HFFc6 (cell line): ENCODE data around the gene BGN. TPM values are rescaled to one million over a fixed set of nuclear protein-coding genes. Genes with fewer than 3 reads are reported as not detected.

Source experiments
- DNase-seq: peaks from one replicate; pipeline ENCODE4 v3.0.0-alpha.2; 2018
- H3K27ac Mint-ChIP-seq: 2 replicates; pipeline ENCODE4 v1.8.0; 2020; ENCODE audit warnings: mild to moderate bottlenecking, mixed read lengths
- H3K27me3 Mint-ChIP-seq: 2 replicates; pipeline ENCODE4 v1.8.0; 2021; ENCODE audit warnings: mild to moderate bottlenecking, moderate library complexity, mixed read lengths; ENCODE audit not compliant: insufficient read depth
- H3K36me3 Mint-ChIP-seq: 2 replicates; pipeline ENCODE4 v1.8.0; 2021; ENCODE audit warnings: low read depth, mixed read lengths
- H3K4me1 Mint-ChIP-seq: 2 replicates; pipeline ENCODE4 v1.8.0; 2020; ENCODE audit warnings: low read depth, mixed read lengths
- H3K4me3 Mint-ChIP-seq: 2 replicates; pipeline ENCODE4 v1.8.0; 2020; ENCODE audit warnings: mild to moderate bottlenecking, moderate library complexity, mixed read lengths
- H3K9me3 Mint-ChIP-seq: 2 replicates; pipeline ENCODE4 v1.8.0; 2020; ENCODE audit warnings: mild to moderate bottlenecking, mixed read lengths
- total RNA-seq, 6 experiments: library from RNA; stranded (reverse); fragmentation: NEBNext Ultra II Directional; extraction: Animal tissue kit (Norgen Biotek cat#: 25700); gene quantifications; 2 replicates in 1 of 6; 3 replicates in 5 of 6; pipeline ENCODE4 v1.2.3, GENCODE V29; 2021
- TF ChIP-seq, protein P1 (sequence below): fragments of 200-600 bp; sonication (generic); IDR thresholded peaks from 2 replicates; pipeline ENCODE4 v1.5.0; 2021; ENCODE audit warnings: antibody characterized with exemption, mild to moderate bottlenecking

Gene BGN
- total RNA-seq, 6 experiments from 2014 or later = 324 to 382 (median 367) TPM

DNA sequence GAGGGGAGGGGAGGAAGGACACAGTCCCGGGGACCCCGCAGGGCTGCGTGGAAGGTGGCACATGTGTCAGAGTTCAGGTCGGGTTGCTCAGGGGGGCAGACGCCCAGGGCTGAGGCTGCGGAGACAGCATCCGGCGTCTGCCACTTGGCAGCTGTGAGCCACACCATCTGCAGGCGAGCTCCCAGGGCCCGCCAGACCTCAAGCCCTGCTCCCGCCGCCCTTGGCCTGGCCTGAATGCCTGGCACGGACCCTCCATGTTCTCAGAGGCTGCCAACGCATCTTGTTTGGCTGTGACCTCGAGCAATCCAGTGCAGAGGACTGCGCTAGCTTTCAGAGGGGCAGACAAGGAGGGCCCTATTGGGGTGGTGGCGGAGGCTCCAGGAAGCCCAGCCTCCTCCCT is 5.1 kb downstream of the BGN start:
- H3K9me3 Mint-ChIP-seq = no peaks in the 10 kb centered on the region
- H3K27ac Mint-ChIP-seq = no peak overlapping the region
- DNase-seq = no peak
- H3K4me1 Mint-ChIP-seq = peaks cover 5% of the 10 kb centered on the region; the same call in 1 of the 2 replicates
- H3K4me3 Mint-ChIP-seq = no peak overlapping the region
- no peaks in the 10 kb centered on the region; the same call in 1 of the 2 replicates for H3K36me3 Mint-ChIP-seq
- TF ChIP-seq, protein P1, sequence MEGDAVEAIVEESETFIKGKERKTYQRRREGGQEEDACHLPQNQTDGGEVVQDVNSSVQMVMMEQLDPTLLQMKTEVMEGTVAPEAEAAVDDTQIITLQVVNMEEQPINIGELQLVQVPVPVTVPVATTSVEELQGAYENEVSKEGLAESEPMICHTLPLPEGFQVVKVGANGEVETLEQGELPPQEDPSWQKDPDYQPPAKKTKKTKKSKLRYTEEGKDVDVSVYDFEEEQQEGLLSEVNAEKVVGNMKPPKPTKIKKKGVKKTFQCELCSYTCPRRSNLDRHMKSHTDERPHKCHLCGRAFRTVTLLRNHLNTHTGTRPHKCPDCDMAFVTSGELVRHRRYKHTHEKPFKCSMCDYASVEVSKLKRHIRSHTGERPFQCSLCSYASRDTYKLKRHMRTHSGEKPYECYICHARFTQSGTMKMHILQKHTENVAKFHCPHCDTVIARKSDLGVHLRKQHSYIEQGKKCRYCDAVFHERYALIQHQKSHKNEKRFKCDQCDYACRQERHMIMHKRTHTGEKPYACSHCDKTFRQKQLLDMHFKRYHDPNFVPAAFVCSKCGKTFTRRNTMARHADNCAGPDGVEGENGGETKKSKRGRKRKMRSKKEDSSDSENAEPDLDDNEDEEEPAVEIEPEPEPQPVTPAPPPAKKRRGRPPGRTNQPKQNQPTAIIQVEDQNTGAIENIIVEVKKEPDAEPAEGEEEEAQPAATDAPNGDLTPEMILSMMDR = no peak
- peaks cover 2% of the 10 kb centered on the region; the same call in 1 of the 2 replicates for H3K27me3 Mint-ChIP-seq

DNA sequence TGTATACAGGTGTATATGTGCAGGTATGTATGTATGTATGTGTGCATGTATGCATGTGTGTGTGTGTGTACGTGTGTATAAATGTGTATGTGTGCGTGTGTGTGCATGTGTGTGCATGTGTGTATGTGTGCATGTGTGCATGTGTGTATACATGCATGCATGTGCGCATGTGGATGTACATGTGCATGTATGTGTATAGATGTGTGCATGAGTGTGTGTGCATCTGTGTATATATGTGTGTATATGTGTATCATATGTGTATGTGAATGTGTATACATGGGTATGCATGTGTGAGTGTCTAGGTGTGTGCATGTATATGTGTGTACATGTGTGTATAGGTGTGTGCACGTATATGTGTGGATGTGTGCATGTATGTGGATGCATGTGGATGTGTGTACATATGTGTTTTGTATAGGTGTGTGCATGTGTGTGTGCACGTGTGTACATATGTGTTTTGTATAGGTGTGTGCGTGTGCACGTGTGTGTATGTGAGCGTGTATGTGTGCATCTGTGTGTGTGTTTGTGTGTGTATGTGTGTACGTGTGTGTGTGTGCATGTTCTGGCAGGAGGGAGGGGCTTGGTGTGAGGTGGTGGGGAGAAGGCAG is 6.0 kb downstream of the BGN start:
- Mint-ChIP-seq H3K9me3 (no peaks in the 10 kb centered on the region), H3K4me3 (no peak overlapping the region), H3K4me1 (peaks cover 5% of the 10 kb centered on the region; the same call in 1 of the 2 replicates), H3K27me3 (no peaks in the 10 kb centered on the region), H3K27ac (no peak overlapping the region), H3K36me3 (no peaks in the 10 kb centered on the region; the same call in 1 of the 2 replicates)
- TF ChIP-seq, protein P1 = no peak
- DNase-seq = no peak

DNA sequence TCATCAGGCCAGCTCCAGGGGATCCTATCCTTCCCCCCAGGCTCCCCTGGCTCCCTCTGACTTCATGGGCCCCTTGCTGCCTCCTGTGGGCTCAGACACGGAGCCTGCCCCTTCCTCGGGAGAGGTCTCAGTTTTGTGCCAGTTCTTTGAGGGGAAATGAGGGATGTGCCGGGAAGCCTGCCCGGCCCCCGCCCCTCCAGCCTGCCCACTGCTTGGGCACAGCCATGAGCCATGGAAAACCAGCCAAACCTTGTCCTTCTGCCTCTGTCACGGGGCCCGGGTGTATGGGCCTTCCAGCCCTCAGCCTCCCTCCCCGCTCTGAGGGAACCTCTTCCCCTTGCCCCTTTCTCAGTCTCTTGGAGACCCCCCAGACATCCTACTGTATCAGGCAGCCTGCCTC is 6.8 kb downstream of the BGN start:
- Mint-ChIP-seq H3K27ac (no peak overlapping the region), H3K36me3 (no peaks in the 10 kb centered on the region; the same call in 1 of the 2 replicates), H3K27me3 (no peaks in the 10 kb centered on the region), H3K4me3 (no peak overlapping the region), H3K4me1 (peaks cover 5% of the 10 kb centered on the region; the same call in 1 of the 2 replicates), H3K9me3 (no peaks in the 10 kb centered on the region)
- DNase-seq = no peak
- TF ChIP-seq, protein P1 = no peak

DNA sequence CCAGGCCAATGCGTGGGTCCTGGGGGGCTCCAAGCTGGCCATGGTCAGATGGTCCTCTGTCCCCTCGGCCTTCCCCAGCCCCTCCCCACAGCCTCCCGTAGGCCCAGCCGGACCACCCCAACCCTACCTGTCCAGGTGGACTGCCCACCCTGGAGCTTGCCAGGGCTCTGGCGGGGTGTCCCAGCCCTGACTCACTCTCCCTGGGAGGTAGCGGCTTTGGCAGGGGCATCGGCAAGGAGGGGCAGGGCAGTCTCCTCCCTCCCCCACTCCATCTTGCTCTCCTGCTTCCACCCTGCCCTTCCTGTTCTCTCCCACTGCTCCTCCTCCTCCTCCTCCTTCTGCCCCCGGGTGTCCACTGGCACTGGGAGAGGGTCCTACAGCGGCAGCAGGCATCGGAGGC is 7.4 kb downstream of the BGN start:
- peaks cover 5% of the 10 kb centered on the region; the same call in 1 of the 2 replicates for H3K4me1 Mint-ChIP-seq
- TF ChIP-seq, protein P1 = no peak
- no peak for DNase-seq

DNA sequence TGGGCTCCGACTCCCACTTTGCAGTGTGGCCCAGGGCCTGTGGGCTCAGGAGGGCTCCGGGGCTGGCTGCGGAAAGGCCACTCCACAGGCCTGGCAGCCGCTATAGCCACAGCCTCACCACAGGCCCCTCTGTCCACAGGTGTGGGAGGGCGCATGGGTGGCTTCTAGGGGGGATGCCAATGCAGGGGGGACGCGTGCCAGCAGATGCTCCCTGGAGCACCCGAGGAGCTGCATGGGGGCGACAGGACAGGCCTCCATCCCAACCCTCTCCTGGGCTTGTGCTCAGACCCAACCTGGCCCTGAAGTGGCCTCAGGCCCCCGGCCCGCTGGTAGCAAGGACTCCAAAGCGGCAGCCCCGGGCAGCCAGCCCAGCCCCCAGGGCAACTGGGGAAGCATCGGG is 8.0 kb downstream of the BGN start:
- H3K27me3 Mint-ChIP-seq = no peaks in the 10 kb centered on the region
- H3K36me3 Mint-ChIP-seq = no peaks in the 10 kb centered on the region; the same call in 1 of the 2 replicates
- peaks cover 5% of the 10 kb centered on the region; the same call in 1 of the 2 replicates for H3K4me1 Mint-ChIP-seq
- DNase-seq = no peak
- no peaks in the 10 kb centered on the region for H3K9me3 Mint-ChIP-seq
- H3K4me3 Mint-ChIP-seq = no peak overlapping the region
- TF ChIP-seq, protein P1 = no peak
- H3K27ac Mint-ChIP-seq = no peak overlapping the region

More for the DNA sequence above, 7.4 kb downstream of the BGN start:
- Mint-ChIP-seq H3K9me3 (no peaks in the 10 kb centered on the region), H3K36me3 (no peaks in the 10 kb centered on the region; the same call in 1 of the 2 replicates), H3K4me3 (no peak overlapping the region), H3K27ac (no peak overlapping the region), H3K27me3 (no peaks in the 10 kb centered on the region)
